IMR-90 (cell line): ENCODE data around the gene UBR4. TPM values are rescaled to one million over a fixed set of nuclear protein-coding genes. Genes with fewer than 3 reads are reported as not detected.

Experiments
- ATAC-seq: fragments of 200-7000 bp; cut with Tn5 transposase; 2 replicates; pipeline ENCODE4 v1.9.1; 2020; ENCODE audit warnings: low read depth, mild to moderate bottlenecking, moderate library complexity
- BruUV-seq: library from RNA; stranded (reverse); fragments of 400-500 nt; replicated peaks from 2 replicates; lab custom pipeline; 2021; lab: Mats Ljungman, UMichigan
- CTCF ChIA-PET: fragments of 300-600 bp; formaldehyde crosslinking; extraction: SDS; loops from one replicate; lab custom pipeline; 2021; ENCODE audit warnings: antibody characterized with exemption; lab: Yijun Ruan, JAX
- POLR2A ChIA-PET: fragments of 300-600 bp; sonication (Branson Sonifier 250); formaldehyde crosslinking; loops from one replicate; lab custom pipeline; 2022; ENCODE audit warnings: antibody characterized with exemption; ENCODE audit not compliant: unreplicated experiment; lab: Charles Lee
- DNase-seq: peaks from one replicate; pipeline ENCODE4 v3.0.0; 2013
- H2AFZ ChIP-seq: replicated peaks from 2 replicates; pipeline ENCODE3; 2013; ENCODE audit warnings: low read length, mild to moderate bottlenecking; ENCODE audit not compliant: poor library complexity
- H2AK5ac ChIP-seq: 2 replicates; pipeline ENCODE4 v1.6.1; 2013; ENCODE audit warnings: low read depth, low read length, inconsistent platforms
- H2AK9ac ChIP-seq: replicated peaks from 2 replicates; pipeline ENCODE3; 2013; ENCODE audit warnings: mild to moderate bottlenecking, low read depth, low read length, moderate library complexity; ENCODE audit not compliant: poor library complexity
- H2BK120ac ChIP-seq: 2 replicates; pipeline ENCODE4 v1.6.1; 2013; ENCODE audit warnings: low read depth, low read length, inconsistent platforms
- H2BK15ac ChIP-seq: 3 replicates; pipeline ENCODE4 v1.6.1; 2013; ENCODE audit warnings: low read depth, low read length, inconsistent platforms
- H2BK20ac ChIP-seq: 2 replicates; pipeline ENCODE4 v1.6.1; 2013; ENCODE audit warnings: low read depth, mild to moderate bottlenecking, inconsistent platforms, low read length, moderate library complexity
- H2BK5ac ChIP-seq: 2 replicates; pipeline ENCODE4 v1.6.1; 2013; ENCODE audit warnings: mild to moderate bottlenecking, low read depth, low read length, inconsistent platforms; ENCODE audit not compliant: poor library complexity, severe bottlenecking
- H3K14ac ChIP-seq: replicated peaks from 2 replicates; pipeline ENCODE4 v1.6.1; 2013; ENCODE audit warnings: low read depth, low read length, inconsistent platforms
- H3K18ac ChIP-seq: 2 replicates; pipeline ENCODE4 v1.6.1; 2013; ENCODE audit warnings: low read depth, low read length, control low read depth
- H3K23ac ChIP-seq: 2 replicates; pipeline ENCODE4 v1.6.1; 2013; ENCODE audit warnings: low read depth, low read length, inconsistent platforms
- H3K27ac ChIP-seq: 2 replicates; pipeline ENCODE4 v1.5.1; 2013; ENCODE audit warnings: mild to moderate bottlenecking, control low read depth, low read length; ENCODE audit not compliant: insufficient read depth
- H3K27me3 ChIP-seq: 2 replicates; pipeline ENCODE4 v1.6.1; 2013; ENCODE audit warnings: low read length; ENCODE audit not compliant: control insufficient read depth, insufficient read depth
- H3K36me3 ChIP-seq: 2 replicates; pipeline ENCODE4 v1.6.1; 2013; ENCODE audit warnings: low read length, mixed read lengths; ENCODE audit not compliant: control insufficient read depth, insufficient read depth
- H3K4ac ChIP-seq: 2 replicates; pipeline ENCODE4 v1.6.1; 2013; ENCODE audit warnings: low read depth, low read length, inconsistent platforms
- H3K4me1 ChIP-seq: 2 replicates; pipeline ENCODE4 v1.6.1; 2013; ENCODE audit warnings: low read length, mixed read lengths; ENCODE audit not compliant: control insufficient read depth, insufficient read depth
- H3K4me2 ChIP-seq: 2 replicates; pipeline ENCODE4 v1.6.1; 2013; ENCODE audit warnings: low read depth, mild to moderate bottlenecking, control low read depth, low read length, moderate library complexity
- H3K4me3 ChIP-seq: 2 replicates; pipeline ENCODE4 v1.5.1; 2013; ENCODE audit warnings: low read depth, mild to moderate bottlenecking, control low read depth, low read length, moderate library complexity; ENCODE audit not compliant: insufficient read depth
- H3K56ac ChIP-seq: 2 replicates; pipeline ENCODE4 v1.6.1; 2013; ENCODE audit warnings: low read length, inconsistent platforms; ENCODE audit not compliant: insufficient read depth; ENCODE audit errors: extremely low read depth
- H3K79me1 ChIP-seq, 2 experiments: 2 replicates each; pipeline ENCODE4 v1.6.1; 2013; ENCODE audit warnings: low read length in 2 of 2, inconsistent platforms in 1 of 2, low read depth in 1 of 2
- H3K9ac ChIP-seq: 2 replicates; pipeline ENCODE4 v1.6.1; 2013; ENCODE audit warnings: low read depth, low read length, control low read depth
- H3K9me1 ChIP-seq: 2 replicates; pipeline ENCODE4 v1.6.1; 2013; ENCODE audit warnings: low read length, inconsistent platforms; ENCODE audit not compliant: insufficient read depth
- H3K9me3 ChIP-seq: 2 replicates; pipeline ENCODE4 v1.6.1; 2013; ENCODE audit warnings: low read length; ENCODE audit not compliant: control insufficient read depth, insufficient read depth
- H4K20me1 ChIP-seq: 2 replicates; pipeline ENCODE4 v1.6.1; 2013; ENCODE audit warnings: low read length, inconsistent platforms; ENCODE audit not compliant: insufficient read depth
- H4K5ac ChIP-seq: 2 replicates; pipeline ENCODE4 v1.6.1; 2013; ENCODE audit warnings: mild to moderate bottlenecking, low read depth, low read length, control low read depth
- H4K8ac ChIP-seq, 2 experiments: 2 replicates each; pipeline ENCODE4 v1.6.1; 2013; ENCODE audit warnings: low read depth in 2 of 2, low read length in 2 of 2, control low read depth in 1 of 2, inconsistent platforms in 1 of 2
- H4K91ac ChIP-seq: 2 replicates; pipeline ENCODE4 v1.6.1; 2013; ENCODE audit warnings: low read depth, low read length, inconsistent platforms; ENCODE audit not compliant: insufficient read depth
- BHLHE40 ChIP-seq: fragments of 150-350 bp; IDR thresholded peaks from 2 replicates; pipeline ENCODE4 v1.6.1; 2016; ENCODE audit warnings: mild to moderate bottlenecking, low read depth, low read length
- CEBPB ChIP-seq: IDR thresholded peaks from 2 replicates; pipeline ENCODE4 v1.6.1; 2012; ENCODE audit warnings: low read depth, low read length, improper control_type of control experiment
- CTCF ChIP-seq: conservative IDR thresholded peaks from 2 replicates; pipeline ENCODE4 v1.5.1; 2012; ENCODE audit warnings: mild to moderate bottlenecking, low read depth, low read length, improper control_type of control experiment
- MAFK ChIP-seq: IDR thresholded peaks from 2 replicates; pipeline ENCODE4 v1.6.1; 2012; ENCODE audit warnings: low read depth, low read length, improper control_type of control experiment
- MAZ ChIP-seq: IDR thresholded peaks from 2 replicates; pipeline ENCODE4 v1.6.1; 2012; ENCODE audit warnings: low read depth, mild to moderate bottlenecking, low read length, improper control_type of control experiment, moderate library complexity, borderline replicate concordance
- NFE2L2 ChIP-seq: fragments of 150-350 bp; IDR thresholded peaks from 2 replicates; pipeline ENCODE4 v1.6.1; 2016; ENCODE audit warnings: low read depth, mild to moderate bottlenecking, low read length
- POLR2A ChIP-seq: IDR thresholded peaks from 2 replicates; pipeline ENCODE4 v1.6.1; 2012; ENCODE audit warnings: mild to moderate bottlenecking, low read depth, low read length
- RAD21 ChIP-seq: IDR thresholded peaks from 2 replicates; pipeline ENCODE4 v1.6.1; 2012; ENCODE audit warnings: low read length, improper control_type of control experiment
- RCOR1 ChIP-seq: IDR thresholded peaks from 2 replicates; pipeline ENCODE4 v1.6.1; 2012; ENCODE audit warnings: mild to moderate bottlenecking, low read length, improper control_type of control experiment; ENCODE audit not compliant: insufficient replicate concordance
- SMC3 ChIP-seq: fragments of 150-350 bp; IDR thresholded peaks from 2 replicates; pipeline ENCODE4 v1.6.1; 2016; ENCODE audit warnings: low read depth, mild to moderate bottlenecking, antibody characterized with exemption, low read length, moderate library complexity
- USF2 ChIP-seq: fragments of 150-350 bp; IDR thresholded peaks from 2 replicates; pipeline ENCODE4 v1.6.1; 2017; ENCODE audit warnings: mild to moderate bottlenecking, antibody characterized with exemption, low read length, low read depth
- WGBS, 2 experiments: methylation state at CpG; one replicate each; pipeline versions ENCODE4 v1.1.5 to v1.1.7; 2013; ENCODE audit warnings: missing lambda C conversion rate in 2 of 2; ENCODE audit not compliant: insufficient read length in 1 of 2; ENCODE audit errors: extremely low coverage in 2 of 2; 5-methylcytosine and 5-hydroxymethylcytosine counted together
- dilution Hi-C: fragments of 300-500 bp; cut with HindIII; formaldehyde crosslinking; loops from one replicate; pipeline ENCODE4 v1.14.3; 2018; ENCODE audit warnings: low sequenced_read_pairs; ENCODE audit not compliant: unreplicated experiment
- in situ Hi-C: fragments of 300-500 bp; cut with MboI; formaldehyde crosslinking; loops from 3 replicates; pipeline ENCODE4 v1.14.3; 2019; ENCODE audit warnings: low sequenced_read_pairs, inconsistent platforms, mixed read lengths
- intact Hi-C: fragments of 100-400 bp; cut with micrococcal nuclease; formaldehyde crosslinking; loops from 2 replicates; pipeline ENCODE4 v1.10.0; 2022
- polyA plus RNA-seq, 3 experiments: library from polyadenylated mRNA; depleted of rRNA; stranded (reverse); fragments of >200 nt; gene quantifications; 2 replicates each; pipeline ENCODE4 v1.2.3, GENCODE V29; 2012; ENCODE audit warnings: low replicate concordance in 1 of 3
- total RNA-seq: library from RNA; depleted of rRNA; stranded (reverse); fragments of >200 nt; gene quantifications from 2 replicates; pipeline ENCODE4 v1.2.3, GENCODE V29; 2012

The UBR4 gene
- total and polyA plus RNA-seq, 2 of the 4 experiments (the other 2 are of a cell fraction), result 87.8 to 121 TPM

- Histone ChIP-seq H3K56ac (no peak overlapping the region), H3K18ac (no peak overlapping the region), H4K20me1 (peaks cover 34% of the 10 kb centered on the region), H3K36me3 (peaks cover 58% of the 10 kb centered on the region), H3K23ac (no peak overlapping the region), H2BK120ac (no peak overlapping the region), H4K5ac (no peak overlapping the region), H3K79me1 (peaks cover 47 to 57% of the 10 kb centered on the region in 2 experiments), H4K91ac (no peak overlapping the region), H3K4me3 (no peak overlapping the region), H2BK15ac (no peak overlapping the region), H3K9ac (no peak overlapping the region), H3K9me1 (no peaks in the 10 kb centered on the region; the same call in 1 of the 2 replicates), H3K27me3 (no peaks in the 10 kb centered on the region), H3K4ac (no peak overlapping the region), H2AK9ac (no peak overlapping the region), H3K4me1 (peaks cover 3% of the 10 kb centered on the region), H2AFZ (no peak overlapping the region), H3K14ac (no peak overlapping the region), H2AK5ac (no peak overlapping the region), H4K8ac (no peak overlapping the region), H2BK20ac (no peak overlapping the region), H3K9me3 (no peaks in the 10 kb centered on the region), H3K4me2 (no peak overlapping the region), H3K27ac (no peak overlapping the region), H2BK5ac (no peak overlapping the region)
- no CpG with 5 or more reads among the region's 3 CpGs for WGBS, 2 experiments
- in situ Hi-C loops, result no loop called here
- dilution Hi-C loops, result no loop called here
- no TSS peak for BruUV-seq
- ChIA-PET POLR2A (no interaction called here), CTCF (no interaction called here)
- DNase-seq, result no peak
- TF ChIP-seq POLR2A (no peak), MAFK (no peak), NFE2L2 (no peak), SMC3 (no peak), CTCF (no peak), RCOR1 (no peak), BHLHE40 (no peak), RAD21 (no peak), CEBPB (no peak), USF2 (no peak), MAZ (no peak)
- no peak for ATAC-seq
- intact Hi-C loops, result no loop called here
Observed at GRCh38 chr1:19191811-19192210, 18.3 kb downstream of the UBR4 start.
